HG03097 (cell line): ENCODE data around the gene EPB41L1.

ENCODE experiments used
- ATAC-seq: cut with Tn5 transposase; IDR thresholded peaks from one replicate; pipeline ENCODE4 v1.9.1; 2021; ENCODE audit not compliant: unreplicated experiment, low FRiP score

The EPB41L1 gene

GRCh38 chr20:36216314-36217025 is 61.9 kb downstream of the EPB41L1 start:
- no peak for ATAC-seq

- no peak for ATAC-seq
Measured at GRCh38 chr20:36217226-36217625, 62.7 kb downstream of the EPB41L1 start.

GRCh38 chr20:36218380-36219064 is 64.0 kb downstream of the EPB41L1 start:
- no peak for ATAC-seq

- no peak for ATAC-seq
Measured at GRCh38 chr20:36219671-36220220, 65.2 kb downstream of the EPB41L1 start.

- ATAC-seq: no peak
Measured at GRCh38 chr20:36225666-36226065, 71.1 kb downstream of the EPB41L1 start.

- ATAC-seq: no peak
Measured at GRCh38 chr20:36228770-36229169, 74.2 kb downstream of the EPB41L1 start.

- no peak for ATAC-seq
Measured at GRCh38 chr20:36230019-36230418, 75.5 kb downstream of the EPB41L1 start.

- ATAC-seq: no peak
Measured at GRCh38 chr20:36231331-36231730, 76.8 kb downstream of the EPB41L1 start.

- ATAC-seq: no peak
Measured at GRCh38 chr20:36234771-36235320, 80.3 kb downstream of the EPB41L1 start.

GRCh38 chr20:36235892-36236785 is 81.6 kb downstream of the EPB41L1 start, which contains the start of gene AAR2:
Gene AAR2, plus strand, starts transcription at chr20:36236478. Its CDS starts 3,391 bp downstream, at chr20:36239869.
- peak; percentile 75 for ATAC-seq

- no peak for ATAC-seq
Measured at GRCh38 chr20:36236786-36237121, 82.2 kb downstream of the EPB41L1 start.

- no peak for ATAC-seq
Measured at GRCh38 chr20:36237477-36237876, 82.9 kb downstream of the EPB41L1 start.

- no peak for ATAC-seq
Measured at GRCh38 chr20:36238153-36238552, 83.6 kb downstream of the EPB41L1 start.

GRCh38 chr20:36238760-36239159 is 84.2 kb downstream of the EPB41L1 start:
- no peak for ATAC-seq

GRCh38 chr20:36240076-36240475 is 85.5 kb downstream of the EPB41L1 start:
- ATAC-seq: no peak

- no peak for ATAC-seq
Measured at GRCh38 chr20:36241678-36242077, 87.1 kb downstream of the EPB41L1 start.

- no peak for ATAC-seq
Measured at GRCh38 chr20:36243726-36244125, 89.2 kb downstream of the EPB41L1 start.

GRCh38 chr20:36246401-36246800 is 91.9 kb downstream of the EPB41L1 start:
- no peak for ATAC-seq

- ATAC-seq: no peak
Measured at GRCh38 chr20:36248836-36249235, 94.3 kb downstream of the EPB41L1 start.

GRCh38 chr20:36249450-36249849 is 94.9 kb downstream of the EPB41L1 start:
- no peak for ATAC-seq

GRCh38 chr20:36251426-36251825 is 96.9 kb downstream of the EPB41L1 start:
- ATAC-seq: no peak
